ENCODE measurements around the gene SLC38A2. TPM values are rescaled to one million over a fixed set of nuclear protein-coding genes. Genes with fewer than 3 reads are reported as not detected.

Gene SLC38A2
- total and polyA plus RNA-seq, 2 of the 4 experiments (the other 2 are of a cell fraction) = 313 to 881 TPM

- TF ChIP-seq, protein P1, sequence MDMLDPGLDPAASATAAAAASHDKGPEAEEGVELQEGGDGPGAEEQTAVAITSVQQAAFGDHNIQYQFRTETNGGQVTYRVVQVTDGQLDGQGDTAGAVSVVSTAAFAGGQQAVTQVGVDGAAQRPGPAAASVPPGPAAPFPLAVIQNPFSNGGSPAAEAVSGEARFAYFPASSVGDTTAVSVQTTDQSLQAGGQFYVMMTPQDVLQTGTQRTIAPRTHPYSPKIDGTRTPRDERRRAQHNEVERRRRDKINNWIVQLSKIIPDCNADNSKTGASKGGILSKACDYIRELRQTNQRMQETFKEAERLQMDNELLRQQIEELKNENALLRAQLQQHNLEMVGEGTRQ (IDR thresholded peaks at IDR 0.05; ENCODE audit: low read depth, low read length) = no peak
Measured at GRCh38 chr12:46358791-46359666, 13.5 kb downstream of the SLC38A2 start (continued).

- H3K36me3 ChIP-seq (ENCODE audit: control insufficient read depth, insufficient read depth, low read length) = peaks cover 34% of the 10 kb centered on the region
- no peak overlapping the region for H3K4me3 ChIP-seq (ENCODE audit: insufficient read depth, low read depth, low read length)
- ATAC-seq (ENCODE audit: low read depth) (no peak), DNase-seq (no peak)
- H3K18ac ChIP-seq (ENCODE audit: low read depth, low read length) = no peak overlapping the region
- in situ Hi-C loops (cut with MboI; ENCODE audit: low sequenced_read_pairs) = loop anchor here (10.0 kb wide), 2 partner anchors 204 to 656 kb away; no protein-coding TSS in a partner anchor
- H2AK9ac ChIP-seq (replicated peaks; ENCODE audit: low read depth, low read length, poor library complexity) = no peak overlapping the region
- TF ChIP-seq POLR2A (IDR thresholded peaks at IDR 0.05; ENCODE audit: low read depth, low read length) (no peak; the same call in 1 of the 2 replicates), ELK1 (IDR thresholded peaks at IDR 0.05; ENCODE audit: borderline replicate concordance, low read depth, low read length) (no peak), MXI1 (IDR thresholded peaks at IDR 0.05; ENCODE audit: borderline replicate concordance, low read depth, low read length) (no peak)
- H3K14ac ChIP-seq (replicated peaks; ENCODE audit: low read depth, low read length) = no peak overlapping the region
- no peak overlapping the region for H3K23ac ChIP-seq (ENCODE audit: low read depth, low read length)
- no peak overlapping the region for H3K4ac ChIP-seq (ENCODE audit: low read depth, low read length)
- H3K56ac ChIP-seq (ENCODE audit: extremely low read depth, insufficient read depth, low read length) = no peak overlapping the region
- BruUV-seq (replicated peaks) = no TSS peak
- no peak overlapping the region for H4K8ac ChIP-seq (ENCODE audit: low read depth in 2 of 2, low read length in 2 of 2)
- H3K9me3 ChIP-seq (ENCODE audit: control insufficient read depth, insufficient read depth, low read length) = no peaks in the 10 kb centered on the region
- no peak overlapping the region for H3K4me2 ChIP-seq (ENCODE audit: low read depth, low read length)
- no peak overlapping the region for H2BK5ac ChIP-seq (ENCODE audit: low read depth, low read length, poor library complexity, severe bottlenecking)
- H2BK120ac ChIP-seq (ENCODE audit: low read depth, low read length) = no peak overlapping the region
- peaks cover 0 to 23% of the 10 kb centered on the region in 2 experiments; a peak in 2 of 4 replicates for H3K79me1 ChIP-seq (ENCODE audit: low read depth in 1 of 2, low read length in 2 of 2)
- intact Hi-C loops (cut with micrococcal nuclease) = loop anchor here (5.0 to 10.0 kb wide), 2 partner anchors 174 to 366 kb away; partner anchors contain the start of gene SCAF11
- dilution Hi-C loops (cut with HindIII; ENCODE audit: low sequenced_read_pairs, unreplicated experiment) = no loop called here
- no peak overlapping the region for H4K91ac ChIP-seq (ENCODE audit: insufficient read depth, low read depth, low read length)
- H3K4me1 ChIP-seq (ENCODE audit: control insufficient read depth, insufficient read depth, low read length) = no peaks in the 10 kb centered on the region
- H2AK5ac ChIP-seq (ENCODE audit: low read depth, low read length) = no peak overlapping the region
- CTCF ChIA-PET = no interaction called here
- no peak overlapping the region for H2BK15ac ChIP-seq (ENCODE audit: low read depth, low read length)
- H3K27me3 ChIP-seq (ENCODE audit: control insufficient read depth, insufficient read depth, low read length) = no peaks in the 10 kb centered on the region
- H4K5ac ChIP-seq (ENCODE audit: low read depth, low read length) = no peak overlapping the region
- no peak overlapping the region for H3K27ac ChIP-seq (ENCODE audit: insufficient read depth, low read length)
- H3K9me1 ChIP-seq (ENCODE audit: insufficient read depth, low read length) = no peaks in the 10 kb centered on the region
- H2AFZ ChIP-seq (replicated peaks; ENCODE audit: low read length, poor library complexity) = no peak overlapping the region
- H4K20me1 ChIP-seq (ENCODE audit: insufficient read depth, low read length) = peaks cover 66% of the 10 kb centered on the region
- no peak overlapping the region for H3K9ac ChIP-seq (ENCODE audit: low read depth, low read length)
- no peak overlapping the region for H2BK20ac ChIP-seq (ENCODE audit: low read depth, low read length)
- POLR2A ChIA-PET (ENCODE audit: unreplicated experiment) = interaction anchor here (0.5 kb wide), 1 partner anchor 357 kb away, joined by 3 read pairs; no protein-coding TSS in a partner anchor
Measured at GRCh38 chr12:46358325-46358700, 14.3 kb downstream of the SLC38A2 start.

Data from IMR-90 (cell line).